Measurements from ENCODE around the gene STAB1.

Gene STAB1

DNA sequence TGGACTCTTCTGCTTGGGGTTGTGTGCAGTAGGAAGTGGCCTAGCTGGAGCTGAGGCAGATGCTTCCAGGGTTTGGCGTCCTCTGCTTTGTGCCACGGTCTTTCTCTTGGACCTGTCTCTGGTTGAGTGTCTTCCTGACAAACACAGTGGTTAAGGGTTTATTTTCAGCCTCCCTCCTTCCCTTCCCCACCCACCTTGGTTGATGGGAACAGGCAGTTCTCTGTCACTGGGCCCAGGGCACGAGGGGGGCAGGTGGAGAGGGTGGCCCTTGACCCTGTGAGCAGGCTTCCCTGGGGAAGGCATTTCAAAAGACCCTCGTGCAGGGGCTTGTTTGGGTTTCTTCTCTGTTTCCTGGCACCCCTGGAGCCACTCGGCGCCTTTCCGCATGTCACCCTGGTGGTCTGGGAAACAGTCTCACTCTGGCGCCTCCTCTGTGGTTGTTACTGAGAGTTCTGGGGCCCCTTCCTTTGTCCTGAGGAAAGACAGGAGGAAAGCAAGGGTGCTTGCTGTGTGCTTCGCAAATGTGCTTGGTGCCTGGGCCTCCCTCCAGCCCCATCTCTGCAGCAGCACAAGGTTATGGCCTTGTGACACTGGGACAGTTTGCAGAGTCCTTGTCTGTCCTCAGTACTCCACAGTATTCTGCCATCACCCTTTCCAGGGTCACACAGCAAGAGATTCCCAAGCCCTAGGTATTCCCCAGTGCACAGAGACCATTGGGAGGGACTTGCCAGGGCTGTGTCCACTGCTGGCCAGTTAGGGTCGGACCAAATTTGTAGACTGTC, 10.3 kb upstream of the STAB1 start (continued):
- TF ChIP-seq, protein P1, sequence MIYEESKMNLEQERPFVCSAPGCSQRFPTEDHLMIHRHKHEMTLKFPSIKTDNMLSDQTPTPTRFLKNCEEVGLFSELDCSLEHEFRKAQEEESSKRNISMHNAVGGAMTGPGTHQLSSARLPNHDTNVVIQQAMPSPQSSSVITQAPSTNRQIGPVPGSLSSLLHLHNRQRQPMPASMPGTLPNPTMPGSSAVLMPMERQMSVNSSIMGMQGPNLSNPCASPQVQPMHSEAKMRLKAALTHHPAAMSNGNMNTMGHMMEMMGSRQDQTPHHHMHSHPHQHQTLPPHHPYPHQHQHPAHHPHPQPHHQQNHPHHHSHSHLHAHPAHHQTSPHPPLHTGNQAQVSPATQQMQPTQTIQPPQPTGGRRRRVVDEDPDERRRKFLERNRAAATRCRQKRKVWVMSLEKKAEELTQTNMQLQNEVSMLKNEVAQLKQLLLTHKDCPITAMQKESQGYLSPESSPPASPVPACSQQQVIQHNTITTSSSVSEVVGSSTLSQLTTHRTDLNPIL (CRISPR knock-in tag; IDR thresholded peaks at IDR 0.05; ENCODE audit: low read depth): no peak
- TF ChIP-seq RARB (CRISPR knock-in tag; IDR thresholded peaks at IDR 0.05) (no peak), BACH2 (CRISPR knock-in tag; IDR thresholded peaks at IDR 0.05; ENCODE audit: borderline replicate concordance) (no peak)

DNA sequence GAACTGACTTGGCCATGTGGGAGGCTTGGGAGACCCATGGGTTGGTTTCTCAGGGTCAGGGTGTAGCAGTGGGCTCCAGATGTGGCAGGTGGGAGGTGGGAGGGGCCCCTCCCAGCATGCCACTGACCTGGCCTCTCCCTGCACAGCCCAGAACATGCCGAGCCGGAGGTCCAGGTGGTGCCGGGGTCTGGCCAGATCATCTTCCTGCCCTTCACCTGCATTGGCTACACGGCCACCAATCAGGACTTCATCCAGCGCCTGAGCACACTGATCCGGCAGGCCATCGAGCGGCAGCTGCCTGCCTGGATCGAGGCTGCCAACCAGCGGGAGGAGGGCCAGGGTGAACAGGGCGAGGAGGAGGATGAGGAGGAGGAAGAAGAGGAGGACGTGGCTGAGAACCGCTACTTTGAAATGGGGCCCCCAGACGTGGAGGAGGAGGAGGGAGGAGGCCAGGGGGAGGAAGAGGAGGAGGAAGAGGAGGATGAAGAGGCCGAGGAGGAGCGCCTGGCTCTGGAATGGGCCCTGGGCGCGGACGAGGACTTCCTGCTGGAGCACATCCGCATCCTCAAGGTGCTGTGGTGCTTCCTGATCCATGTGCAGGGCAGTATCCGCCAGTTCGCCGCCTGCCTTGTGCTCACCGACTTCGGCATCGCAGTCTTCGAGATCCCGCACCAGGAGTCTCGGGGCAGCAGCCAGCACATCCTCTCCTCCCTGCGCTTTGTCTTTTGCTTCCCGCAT, 7.9 kb upstream of the STAB1 start:
- ATAC-seq: no peak
- TF ChIP-seq ARNTL (CRISPR knock-in tag; IDR thresholded peaks at IDR 0.05; ENCODE audit: borderline replicate concordance, low read depth) (no peak), TOX (CRISPR knock-in tag; IDR thresholded peaks at IDR 0.05; ENCODE audit: borderline replicate concordance) (no peak), RARB (CRISPR knock-in tag; IDR thresholded peaks at IDR 0.05) (no peak), CSRNP3 (CRISPR knock-in tag; IDR thresholded peaks at IDR 0.05) (no peak), SNAI2 (CRISPR knock-in tag; IDR thresholded peaks at IDR 0.05) (no peak), ZNF565 (CRISPR knock-in tag; conservative IDR thresholded peaks at IDR 0.05; ENCODE audit: low read depth) (no peak), OSR1 (CRISPR knock-in tag; IDR thresholded peaks at IDR 0.05) (no peak), ESRRG (CRISPR knock-in tag; IDR thresholded peaks at IDR 0.05) (no peak), BACH2 (CRISPR knock-in tag; IDR thresholded peaks at IDR 0.05; ENCODE audit: borderline replicate concordance) (no peak), ZNF8 (CRISPR knock-in tag; IDR thresholded peaks at IDR 0.05) (no peak), GLIS3 (CRISPR knock-in tag; IDR thresholded peaks at IDR 0.05) (no peak), ISL1 (CRISPR knock-in tag; IDR thresholded peaks at IDR 0.05) (no peak), PATZ1 (CRISPR knock-in tag; IDR thresholded peaks at IDR 0.05; ENCODE audit: borderline replicate concordance) (no peak), ZNF70 (CRISPR knock-in tag; IDR thresholded peaks at IDR 0.05) (no peak), ZFP3 (CRISPR knock-in tag; IDR thresholded peaks at IDR 0.05) (no peak)
- TF ChIP-seq, protein P1 (CRISPR knock-in tag; IDR thresholded peaks at IDR 0.05; ENCODE audit: low read depth): no peak
- TF ChIP-seq, protein P2, sequence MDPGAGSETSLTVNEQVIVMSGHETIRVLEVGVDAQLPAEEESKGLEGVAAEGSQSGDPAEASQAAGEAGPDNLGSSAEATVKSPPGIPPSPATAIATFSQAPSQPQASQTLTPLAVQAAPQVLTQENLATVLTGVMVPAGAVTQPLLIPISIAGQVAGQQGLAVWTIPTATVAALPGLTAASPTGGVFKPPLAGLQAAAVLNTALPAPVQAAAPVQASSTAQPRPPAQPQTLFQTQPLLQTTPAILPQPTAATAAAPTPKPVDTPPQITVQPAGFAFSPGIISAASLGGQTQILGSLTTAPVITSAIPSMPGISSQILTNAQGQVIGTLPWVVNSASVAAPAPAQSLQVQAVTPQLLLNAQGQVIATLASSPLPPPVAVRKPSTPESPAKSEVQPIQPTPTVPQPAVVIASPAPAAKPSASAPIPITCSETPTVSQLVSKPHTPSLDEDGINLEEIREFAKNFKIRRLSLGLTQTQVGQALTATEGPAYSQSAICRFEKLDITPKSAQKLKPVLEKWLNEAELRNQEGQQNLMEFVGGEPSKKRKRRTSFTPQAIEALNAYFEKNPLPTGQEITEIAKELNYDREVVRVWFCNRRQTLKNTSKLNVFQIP (CRISPR knock-in tag; IDR thresholded peaks at IDR 0.05; ENCODE audit: borderline replicate concordance, low read depth): no peak

DNA sequence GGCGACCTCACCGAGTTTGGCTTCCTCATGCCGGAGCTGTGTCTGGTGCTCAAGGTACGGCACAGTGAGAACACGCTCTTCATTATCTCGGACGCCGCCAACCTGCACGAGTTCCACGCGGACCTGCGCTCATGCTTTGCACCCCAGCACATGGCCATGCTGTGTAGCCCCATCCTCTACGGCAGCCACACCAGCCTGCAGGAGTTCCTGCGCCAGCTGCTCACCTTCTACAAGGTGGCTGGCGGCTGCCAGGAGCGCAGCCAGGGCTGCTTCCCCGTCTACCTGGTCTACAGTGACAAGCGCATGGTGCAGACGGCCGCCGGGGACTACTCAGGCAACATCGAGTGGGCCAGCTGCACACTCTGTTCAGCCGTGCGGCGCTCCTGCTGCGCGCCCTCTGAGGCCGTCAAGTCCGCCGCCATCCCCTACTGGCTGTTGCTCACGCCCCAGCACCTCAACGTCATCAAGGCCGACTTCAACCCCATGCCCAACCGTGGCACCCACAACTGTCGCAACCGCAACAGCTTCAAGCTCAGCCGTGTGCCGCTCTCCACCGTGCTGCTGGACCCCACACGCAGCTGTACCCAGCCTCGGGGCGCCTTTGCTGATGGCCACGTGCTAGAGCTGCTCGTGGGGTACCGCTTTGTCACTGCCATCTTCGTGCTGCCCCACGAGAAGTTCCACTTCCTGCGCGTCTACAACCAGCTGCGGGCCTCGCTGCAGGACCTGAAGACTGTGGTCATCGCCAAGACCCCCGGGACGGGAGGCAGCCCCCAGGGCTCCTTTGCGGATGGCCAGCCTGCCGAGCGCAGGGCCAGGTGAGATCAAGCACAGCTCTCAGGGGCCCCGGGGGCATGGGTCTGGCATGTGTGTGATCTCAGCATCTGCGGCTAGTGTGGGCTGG, 7.1 kb upstream of the STAB1 start:
- ATAC-seq: no peak
- no peak for TF ChIP-seq GLIS3 (CRISPR knock-in tag; IDR thresholded peaks at IDR 0.05)
- no peak for TF ChIP-seq CSDC2 (CRISPR knock-in tag; IDR thresholded peaks at IDR 0.05)
- no peak for TF ChIP-seq ESRRG (CRISPR knock-in tag; IDR thresholded peaks at IDR 0.05)
- TF ChIP-seq OSR1 (CRISPR knock-in tag; IDR thresholded peaks at IDR 0.05): no peak
- TF ChIP-seq ZNF70 (CRISPR knock-in tag; IDR thresholded peaks at IDR 0.05): no peak
- no peak for TF ChIP-seq RARB (CRISPR knock-in tag; IDR thresholded peaks at IDR 0.05)
- no peak for TF ChIP-seq SNAI2 (CRISPR knock-in tag; IDR thresholded peaks at IDR 0.05)
- TF ChIP-seq, protein P1 (CRISPR knock-in tag; IDR thresholded peaks at IDR 0.05; ENCODE audit: low read depth): no peak
- no peak for TF ChIP-seq ISL1 (CRISPR knock-in tag; IDR thresholded peaks at IDR 0.05)
- TF ChIP-seq PATZ1 (CRISPR knock-in tag; IDR thresholded peaks at IDR 0.05; ENCODE audit: borderline replicate concordance): no peak
- no peak for TF ChIP-seq BACH2 (CRISPR knock-in tag; IDR thresholded peaks at IDR 0.05; ENCODE audit: borderline replicate concordance)
